ENCODE results near the gene RAB22A.

Gene RAB22A

DNA sequence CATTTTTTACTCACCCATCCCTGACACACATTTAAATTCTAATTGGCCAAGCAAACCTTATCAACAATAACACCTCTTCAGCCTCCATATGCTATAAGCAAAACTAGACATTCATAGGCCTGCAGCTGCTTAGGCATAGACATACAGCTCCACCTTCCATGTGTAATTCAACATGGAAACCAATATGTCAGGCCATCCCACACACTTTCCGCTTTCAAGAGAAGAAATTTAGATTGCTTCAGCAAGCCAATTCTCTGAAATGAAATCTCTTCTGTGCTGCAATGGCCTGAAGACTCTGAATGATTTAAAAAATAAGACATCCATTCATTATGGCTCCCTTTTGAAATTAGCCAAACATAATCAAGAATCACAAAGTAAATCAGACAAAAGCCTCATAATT is 4.5 kb upstream of the RAB22A start:
- DNase-seq = no peak

DNA sequence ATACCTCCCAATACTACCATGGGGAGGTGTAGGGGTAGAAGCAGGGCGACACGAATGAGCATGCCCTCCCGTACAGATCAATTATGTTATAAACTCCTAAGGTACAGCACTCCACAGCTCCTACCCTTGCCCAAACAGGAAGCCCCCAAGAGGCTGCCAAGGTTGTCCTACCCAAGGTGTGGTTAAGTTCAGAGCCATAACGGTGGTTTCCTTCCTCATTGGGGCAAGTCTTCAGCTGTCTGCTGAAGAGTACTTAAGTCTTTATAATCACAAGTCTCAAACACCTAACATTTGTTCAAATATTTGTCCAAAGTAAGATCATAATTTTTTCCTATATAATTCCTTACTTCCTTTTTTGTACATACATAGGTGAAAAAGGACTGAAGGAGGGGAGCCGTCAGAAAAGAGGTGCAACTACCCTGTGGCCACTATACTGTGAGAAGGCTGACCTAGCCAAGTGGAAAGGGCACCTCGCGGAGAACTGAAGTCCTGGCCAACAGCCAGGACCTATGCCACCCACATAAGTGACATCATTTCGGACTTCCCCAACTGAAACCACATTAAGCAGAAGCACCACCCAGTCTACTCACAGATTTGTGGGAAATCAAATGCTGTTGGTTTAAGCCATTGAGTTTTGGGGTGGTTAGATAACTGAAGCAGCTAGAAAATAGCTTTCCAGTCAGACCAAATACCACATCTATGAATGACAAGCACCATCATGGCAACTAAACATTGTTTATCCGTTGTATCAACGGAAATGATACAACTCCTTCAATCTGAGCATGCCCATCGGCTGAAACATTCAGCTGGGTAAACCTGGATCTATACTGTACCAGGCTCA is 2.9 kb upstream of the RAB22A start:
- no peak for DNase-seq

DNA sequence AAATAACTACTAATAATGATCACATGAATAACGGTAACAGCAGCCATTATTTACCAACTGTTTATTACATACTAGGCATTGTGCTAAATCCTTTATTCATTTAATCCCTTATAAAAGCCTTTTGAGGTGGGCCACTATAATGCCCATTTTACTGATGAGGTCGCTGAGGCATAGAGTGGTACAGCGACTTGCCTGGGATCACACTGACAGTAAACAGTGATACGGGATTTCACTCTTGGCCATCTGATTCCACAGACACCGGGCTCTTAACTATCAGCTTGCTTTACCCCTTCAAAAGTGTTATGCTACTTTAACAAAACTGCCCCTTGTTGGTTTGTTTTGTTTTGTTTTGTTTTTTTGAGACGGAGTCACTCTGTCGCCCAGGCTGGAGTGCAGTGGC is 2.2 kb upstream of the RAB22A start:
- DNase-seq = no peak

DNA sequence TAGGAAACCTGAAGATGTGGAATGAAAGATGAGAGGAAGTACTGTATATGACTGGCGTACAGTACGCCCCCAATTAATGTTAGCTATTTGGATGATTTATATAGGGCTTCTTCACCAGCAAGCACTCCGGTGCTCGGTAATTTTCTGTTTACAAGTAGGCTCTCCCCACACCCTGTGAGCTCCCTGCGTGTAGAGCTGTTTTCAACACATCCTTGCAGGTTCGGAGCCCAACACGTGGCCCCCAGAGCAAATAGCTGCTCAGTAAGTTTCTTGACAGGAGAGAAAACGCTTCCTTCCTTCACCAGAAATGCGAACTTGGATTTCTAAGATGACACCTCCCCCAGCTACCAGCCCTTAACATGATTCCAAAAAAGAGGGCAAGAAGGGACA is 1.2 kb upstream of the RAB22A start:
- DNase-seq = no peak

DNA sequence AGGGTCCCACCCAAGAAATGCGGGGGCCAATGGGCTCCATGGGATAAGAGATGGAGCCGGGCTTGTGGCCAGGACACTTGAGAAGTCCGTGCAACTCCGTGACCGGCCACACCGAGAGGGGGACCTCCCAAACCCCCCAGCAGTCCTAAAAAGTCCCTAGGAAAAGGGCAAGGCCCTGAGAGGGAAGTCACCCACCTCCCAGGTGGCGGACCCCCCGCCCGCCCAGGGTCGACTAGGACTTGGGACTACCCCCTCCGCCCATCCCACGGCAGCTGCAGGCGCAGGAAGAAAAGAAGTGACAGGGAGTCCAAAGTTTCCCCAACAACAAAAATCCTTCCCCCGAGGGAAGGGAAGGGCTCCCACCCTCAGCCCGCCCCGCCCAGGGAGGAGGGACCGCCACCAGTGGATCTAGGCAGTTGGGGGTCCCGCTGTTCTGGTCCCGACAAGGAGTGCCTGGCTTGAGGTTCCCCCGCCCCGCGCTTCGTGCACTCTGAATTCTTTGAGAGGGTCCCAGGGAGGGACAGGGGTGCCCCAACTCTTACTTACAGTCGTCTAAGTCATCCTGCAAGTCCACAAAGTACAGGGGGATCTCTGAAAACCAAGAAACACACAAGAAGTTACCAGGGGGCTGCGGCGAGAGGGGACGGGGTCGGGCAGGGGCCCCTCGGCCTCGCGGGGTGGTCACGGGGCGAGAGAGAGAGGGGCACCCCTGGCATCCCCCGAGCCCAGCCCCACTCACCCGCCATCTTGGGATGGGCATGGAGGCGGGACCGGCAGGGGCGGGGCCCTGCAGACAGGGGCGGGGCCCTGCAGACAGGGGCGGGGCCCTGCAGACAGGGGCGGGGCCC is 611 bp upstream of the RAB22A start:
- DNase-seq = no peak

DNA sequence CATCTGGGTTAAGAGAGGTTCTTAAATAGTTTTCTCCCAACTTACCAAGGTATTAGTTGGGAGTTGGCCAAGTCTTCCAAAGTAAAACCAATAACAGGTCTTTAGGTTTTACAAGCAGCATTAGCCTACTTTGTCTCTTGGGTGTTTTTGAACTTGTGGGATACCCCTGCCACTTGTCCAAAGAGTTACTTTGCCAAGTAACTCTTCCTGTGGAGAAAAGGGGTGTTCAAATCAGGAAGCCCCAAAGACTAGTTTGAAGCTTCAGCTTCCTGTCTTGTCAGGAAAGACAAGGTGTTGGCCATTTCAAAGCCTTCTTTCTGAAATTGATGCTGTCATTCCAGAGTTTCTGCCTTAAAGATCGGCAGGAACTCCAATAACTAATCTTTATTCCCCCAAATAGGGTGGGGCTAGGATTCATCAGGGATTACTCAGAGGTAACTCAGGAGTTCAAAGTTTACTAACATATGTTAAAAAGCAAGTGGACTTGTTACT is 822 bp downstream of the RAB22A start:
- peak; percentile 17 for DNase-seq

DNA sequence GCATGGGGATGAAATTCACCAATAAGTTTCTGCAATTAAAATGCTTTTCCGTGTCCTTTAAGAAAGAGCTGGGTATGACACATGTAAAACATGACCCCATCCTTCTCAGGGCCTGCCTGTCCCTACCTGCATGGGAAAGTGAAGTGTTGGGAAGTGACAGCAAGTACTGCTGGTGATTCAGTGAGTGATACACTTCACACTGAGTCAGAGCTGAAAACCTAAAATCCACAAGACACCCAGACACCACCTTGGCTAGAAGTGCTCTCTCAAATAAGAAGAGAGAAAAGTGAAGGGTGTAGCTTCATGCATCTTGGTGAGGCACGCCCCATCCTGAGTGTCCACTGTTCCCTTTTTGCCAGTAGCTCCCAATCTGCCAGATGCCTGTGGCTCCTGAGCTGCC is 3.3 kb downstream of the RAB22A start:
- no peak for DNase-seq

DNA sequence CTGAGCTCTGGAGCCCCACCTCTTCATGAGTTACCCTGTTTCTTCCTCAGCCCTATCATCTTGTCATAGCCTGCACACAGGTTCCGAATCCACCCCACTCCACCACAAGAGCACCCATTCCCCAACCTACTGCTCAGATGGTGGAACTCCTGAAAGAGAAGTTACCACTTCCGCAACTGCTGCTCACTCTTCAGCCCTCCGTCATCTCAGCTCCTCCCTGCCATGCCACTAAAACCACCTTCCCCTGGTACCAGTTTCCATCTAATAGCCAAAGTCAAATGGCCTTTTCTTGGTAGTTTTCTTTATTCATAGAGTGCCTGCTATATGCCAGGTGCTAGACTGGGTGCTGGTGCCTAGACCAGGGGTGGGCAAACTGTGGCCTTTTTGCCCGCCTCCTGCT is 3.9 kb downstream of the RAB22A start:
- no peak for DNase-seq

DNA sequence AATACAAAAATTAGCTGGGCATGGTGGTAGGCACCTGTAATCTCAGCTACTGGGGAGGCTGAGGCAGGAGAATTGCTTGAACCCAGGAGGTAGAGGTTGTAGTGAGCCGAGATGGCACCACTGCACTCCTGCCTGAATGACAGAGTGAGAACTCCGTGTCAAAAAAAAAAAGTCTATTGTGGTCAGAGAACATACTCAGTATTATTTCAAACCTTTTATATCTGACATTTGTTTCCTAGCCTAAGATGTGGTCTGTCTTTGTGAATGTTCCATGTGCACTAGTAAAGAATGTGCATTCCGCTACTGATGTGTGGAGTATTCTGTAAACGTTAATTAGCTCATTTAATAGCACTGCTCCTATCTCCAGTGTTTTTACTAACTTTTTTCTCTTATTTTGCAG is 11.7 kb downstream of the RAB22A start:
- no peak for DNase-seq

DNA sequence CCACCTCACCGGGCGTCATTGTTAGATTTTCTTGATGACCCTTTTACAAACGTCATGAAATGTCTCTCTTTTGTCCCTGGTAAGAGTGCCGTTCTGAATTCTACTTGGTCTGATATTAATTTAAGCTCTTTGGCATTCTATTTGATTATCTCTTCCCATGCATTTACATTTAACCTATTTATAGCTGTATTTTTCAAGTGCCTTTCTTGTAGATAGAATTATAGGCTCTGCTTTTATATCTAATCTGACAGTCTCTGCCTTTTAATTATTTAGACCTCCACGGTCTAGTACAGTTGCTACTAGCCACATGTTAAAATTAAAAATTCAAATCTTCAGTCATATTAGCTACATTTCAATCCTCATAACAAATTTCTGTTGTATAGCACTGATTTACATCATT is 12.6 kb downstream of the RAB22A start:
- DNase-seq = no peak

DNA sequence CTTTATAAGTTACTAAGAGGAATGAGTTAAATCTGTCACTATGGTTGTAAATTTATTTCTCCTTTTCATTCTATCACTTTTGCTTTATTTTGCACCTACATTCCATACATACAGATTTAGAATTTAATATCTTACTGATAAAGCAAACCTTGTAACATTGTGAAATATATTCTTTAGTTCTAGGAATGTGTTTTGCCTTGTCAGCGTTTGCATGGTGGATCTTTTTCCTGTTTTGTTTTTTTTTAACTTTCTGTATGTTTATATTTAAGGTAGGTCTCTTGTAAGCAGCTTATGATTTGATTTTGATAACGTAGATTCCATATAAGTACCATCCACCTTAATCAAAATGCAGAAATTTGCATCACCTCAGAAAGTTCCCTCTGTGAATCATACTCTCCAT is 16.4 kb downstream of the RAB22A start:
- DNase-seq = no peak

DNA sequence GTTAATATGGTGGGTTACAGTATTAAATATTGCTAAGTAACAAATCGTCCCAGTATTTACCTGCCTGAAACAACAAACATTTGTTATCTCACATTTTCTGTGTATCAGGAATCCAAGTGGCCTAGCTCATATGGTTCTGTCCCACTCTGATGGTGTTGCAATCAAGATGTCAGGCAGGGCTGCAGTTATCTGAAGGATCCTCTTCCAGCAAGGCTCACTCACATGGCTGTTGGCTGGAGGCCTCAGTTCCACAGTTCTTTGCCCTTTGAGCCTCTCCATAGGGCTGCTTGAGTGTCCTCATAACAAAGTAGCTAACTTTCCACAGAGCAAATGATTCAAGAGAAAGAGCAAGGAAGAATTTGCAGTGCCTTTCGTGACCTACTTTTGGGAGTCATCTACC is 17.7 kb downstream of the RAB22A start:
- DNase-seq = no peak

DNA sequence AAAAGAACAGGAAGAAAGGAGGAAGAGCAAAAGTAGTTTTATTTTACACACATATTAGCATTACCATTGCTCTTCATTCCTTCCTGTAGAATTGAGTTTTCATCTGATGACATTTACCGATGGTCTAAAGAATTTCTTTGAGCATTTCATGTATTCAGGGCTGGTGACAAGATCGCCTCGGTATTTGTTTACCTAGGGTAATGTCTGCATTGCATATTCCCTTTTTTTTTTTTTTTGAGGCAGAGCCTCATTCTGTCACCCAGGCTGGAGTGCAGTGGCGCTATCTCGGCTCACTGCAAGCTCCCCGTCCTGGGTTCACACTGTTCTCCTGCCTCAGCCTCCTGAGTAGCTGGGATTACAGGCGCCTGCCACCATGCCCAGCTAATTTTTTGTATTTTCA is 19.3 kb downstream of the RAB22A start:
- DNase-seq = no peak

DNA sequence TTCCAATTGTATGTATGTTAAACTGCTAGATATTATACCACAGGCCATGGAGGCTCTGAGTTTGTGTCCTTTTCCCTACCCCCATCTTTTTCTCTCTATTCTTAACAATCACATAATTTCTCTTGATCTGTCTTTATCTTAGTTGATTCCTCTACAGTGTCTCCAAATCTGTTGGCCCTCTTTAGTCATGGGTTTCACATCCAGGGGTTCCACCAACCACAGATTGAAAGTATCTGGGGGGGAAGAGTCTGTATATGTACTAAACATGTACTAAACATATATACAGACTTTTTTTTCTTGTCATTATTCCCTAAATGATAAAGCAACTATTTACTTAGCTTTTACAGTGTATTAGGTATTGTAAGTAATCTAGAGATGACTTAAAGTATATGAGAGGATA is 20.2 kb downstream of the RAB22A start:
- DNase-seq = no peak

DNA sequence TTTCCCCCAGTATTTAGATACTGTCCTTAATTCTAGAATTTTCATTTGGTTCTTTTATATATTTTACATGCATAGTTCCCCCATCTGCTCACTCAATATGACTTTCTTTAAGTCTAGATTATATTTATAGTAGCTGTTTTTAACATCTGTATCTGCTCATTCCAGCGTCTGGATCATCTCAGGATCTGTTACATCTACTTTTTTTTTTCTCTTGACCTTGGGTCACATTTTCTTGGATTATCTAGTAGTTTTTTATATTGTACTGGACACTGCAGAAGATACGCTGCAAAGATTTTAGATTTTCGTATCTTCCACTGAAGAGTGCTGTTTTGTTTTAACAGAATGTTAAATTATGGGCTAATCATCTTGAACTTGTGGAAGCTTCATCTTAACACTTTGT is 20.7 kb downstream of the RAB22A start:
- DNase-seq = no peak

DNA sequence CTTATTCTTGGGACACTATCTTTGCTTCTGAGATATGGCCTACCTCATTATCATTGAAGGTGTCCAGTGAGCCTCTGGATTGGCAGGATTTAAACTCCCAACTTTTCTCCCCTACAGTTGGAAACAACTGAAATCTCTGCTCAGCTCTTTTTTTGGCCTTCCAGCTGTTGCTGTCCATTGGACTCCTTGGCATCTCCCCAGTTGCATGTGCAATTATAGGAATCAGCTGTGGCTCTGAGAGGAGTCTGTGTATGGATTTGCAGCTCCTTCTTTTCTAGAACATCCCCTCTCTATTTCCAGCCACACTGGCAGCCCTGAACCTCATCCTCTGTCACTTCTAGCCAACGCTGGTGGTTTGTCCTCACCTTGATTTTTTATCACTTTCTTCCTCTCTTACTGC is 21.2 kb downstream of the RAB22A start:
- DNase-seq = no peak

DNA sequence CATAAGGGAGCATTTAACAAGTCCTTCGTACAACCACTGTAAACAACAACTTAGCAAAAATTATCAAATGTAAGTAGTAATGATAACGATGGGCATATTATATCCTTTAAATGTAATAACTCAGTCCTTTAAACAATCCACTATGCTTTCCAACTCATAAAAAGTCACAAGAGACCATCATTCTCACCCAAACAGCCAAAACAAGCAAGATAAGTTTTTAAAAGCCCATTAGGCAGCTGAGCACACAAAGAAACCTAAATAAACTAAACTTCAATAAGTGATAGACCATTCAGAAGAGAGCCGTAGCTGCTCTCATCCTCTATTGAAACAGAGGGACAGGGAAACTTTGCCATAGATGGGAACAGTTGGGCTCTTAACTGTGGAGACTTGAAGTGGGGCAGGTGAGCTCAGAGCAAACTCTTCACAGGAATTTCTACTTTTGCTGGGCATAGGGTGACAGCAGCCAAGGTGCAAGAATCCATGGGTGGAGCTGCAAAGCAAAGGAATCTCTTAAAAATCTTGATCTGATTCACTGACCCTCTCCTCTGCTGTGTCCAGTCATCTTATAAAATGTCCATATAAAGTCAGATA is 22.5 kb downstream of the RAB22A start:
- peak; percentile 16 for DNase-seq

DNA sequence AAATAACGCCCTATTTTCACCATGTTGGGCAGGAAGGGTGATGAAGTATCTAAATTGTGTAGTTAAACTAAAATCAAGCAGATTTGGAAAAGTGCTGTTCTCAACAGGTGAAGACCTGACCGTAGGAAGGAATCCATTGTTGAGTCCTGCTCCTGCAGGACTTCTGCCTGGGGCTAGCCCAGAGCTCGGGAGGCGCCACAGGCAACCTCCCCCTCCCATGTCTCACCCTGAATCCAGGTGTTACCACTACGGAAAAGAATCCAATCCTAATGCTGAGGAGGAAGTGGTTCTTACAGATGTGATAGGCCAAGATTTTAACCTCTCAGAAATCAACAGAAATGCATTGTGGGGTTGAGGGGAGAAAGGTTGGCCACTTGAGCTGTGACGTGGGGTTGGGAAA is 30.2 kb downstream of the RAB22A start:
- DNase-seq = no peak

DNA sequence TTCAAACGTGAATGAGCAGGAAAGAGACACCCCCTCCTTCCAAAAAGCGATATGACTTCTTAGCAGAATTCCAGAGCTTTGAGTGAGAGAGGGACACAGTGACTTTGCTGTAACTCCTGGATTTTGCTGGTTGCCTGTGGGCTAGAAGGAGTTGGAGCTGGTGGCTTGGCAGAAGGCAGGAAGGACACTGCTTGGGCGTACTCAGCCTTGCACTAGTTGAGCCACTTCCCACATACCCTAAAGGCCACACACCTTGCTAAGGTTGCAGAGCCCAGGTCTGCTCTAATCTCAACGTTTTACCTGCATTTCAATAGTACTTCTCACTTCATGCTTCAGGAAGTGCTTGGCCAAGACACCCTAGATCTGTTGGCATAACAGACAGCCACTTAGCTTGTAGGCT is 30.6 kb downstream of the RAB22A start:
- no peak for DNase-seq

DNA sequence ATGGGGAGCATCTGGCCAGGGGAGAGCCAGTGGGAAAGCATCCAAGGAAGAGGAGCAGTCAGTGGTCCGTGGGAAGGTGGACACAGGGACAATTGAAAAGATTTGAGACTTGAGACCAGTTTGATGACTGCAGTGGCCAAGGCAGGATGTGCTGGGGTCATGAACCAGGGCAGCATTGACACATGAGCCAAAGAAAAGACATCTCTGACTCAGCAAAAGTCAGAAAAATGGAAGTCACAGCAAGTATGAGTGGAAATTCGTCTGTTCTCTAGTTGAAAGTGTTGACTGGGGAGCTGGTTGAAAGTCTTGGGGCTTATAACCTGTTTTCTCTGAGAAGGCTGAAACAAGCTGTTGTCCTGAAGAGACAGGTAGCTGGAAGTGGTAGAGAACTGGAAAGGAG is 31.3 kb downstream of the RAB22A start:
- DNase-seq = no peak

DNA sequence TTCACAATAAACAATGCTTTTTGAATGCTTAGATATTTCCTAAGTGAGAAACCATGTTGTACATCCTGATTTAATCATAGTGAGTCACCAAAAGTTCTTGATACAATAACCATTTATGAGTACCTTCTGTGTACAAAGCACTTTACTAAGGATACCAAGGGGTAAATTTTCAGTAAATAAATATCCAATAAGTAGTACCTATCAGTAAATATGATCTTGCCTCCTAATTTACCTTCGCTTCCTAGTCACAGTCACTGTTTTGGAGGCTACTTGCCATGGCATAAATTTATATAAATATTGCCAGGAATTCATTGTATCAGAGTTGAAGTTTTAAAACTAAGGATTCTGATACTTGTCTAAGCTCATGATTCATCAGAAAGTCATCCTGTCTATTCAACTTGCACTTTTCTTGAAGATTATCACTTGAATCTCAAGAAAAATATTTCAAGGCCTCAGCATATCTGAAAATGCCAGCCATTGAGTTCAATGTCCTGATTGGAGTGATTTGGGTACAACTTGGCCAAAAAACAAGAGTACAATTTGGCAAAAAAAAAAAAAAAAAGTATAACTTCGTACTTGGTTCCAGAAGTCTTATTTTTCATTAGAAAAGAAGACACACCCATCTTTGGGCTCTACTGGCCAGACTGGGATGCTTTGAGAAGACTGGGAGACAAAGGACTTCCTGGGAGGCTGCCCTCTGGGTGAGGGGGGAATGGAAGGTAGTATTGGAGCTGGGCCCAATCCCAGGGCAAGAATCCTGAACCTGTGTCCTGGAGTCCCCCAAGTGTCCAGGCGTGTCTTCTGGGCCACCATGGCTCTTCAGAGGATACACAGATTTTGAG is 32.8 kb downstream of the RAB22A start:
- DNase-seq = no peak

DNA sequence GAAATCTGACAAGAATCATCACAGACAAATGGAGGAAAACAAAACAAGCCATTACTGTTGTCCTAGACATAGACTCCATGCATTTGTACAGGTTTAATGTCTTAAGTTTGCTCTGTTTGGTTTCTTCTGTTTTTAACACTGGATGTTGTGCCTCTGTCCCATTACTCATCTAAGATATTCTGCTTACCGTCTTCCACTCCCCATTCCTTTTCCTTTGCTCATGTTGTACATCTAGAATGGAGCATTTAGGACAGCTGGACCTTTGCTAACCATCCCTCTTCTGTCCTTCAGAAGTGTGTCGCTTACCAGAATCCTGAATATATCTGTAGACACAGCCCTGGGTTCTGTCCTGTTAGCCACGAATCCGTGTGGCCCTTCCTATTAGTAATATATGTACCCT is 35.2 kb downstream of the RAB22A start:
- DNase-seq = no peak

DNA sequence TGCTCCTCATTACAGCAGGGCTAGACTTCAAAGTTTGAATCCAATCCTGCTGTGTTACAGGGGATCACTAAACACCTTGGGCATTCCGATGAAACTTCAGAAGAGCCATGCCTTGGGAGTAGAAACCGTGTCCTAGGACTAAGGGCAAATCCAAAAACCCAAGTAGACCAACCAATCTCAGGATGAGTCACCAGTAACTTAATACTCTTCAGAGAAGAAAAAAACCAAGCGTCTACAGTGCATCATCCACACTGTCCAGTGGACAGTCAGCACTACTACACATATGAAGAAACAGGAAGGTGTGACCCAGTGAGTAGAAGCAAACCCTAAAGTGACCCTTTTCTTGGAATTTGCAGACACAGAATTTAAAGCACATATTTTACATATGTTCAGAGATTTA is 40.1 kb downstream of the RAB22A start:
- no peak for DNase-seq

Data from NCI-H1105 treated with DMSO at 0.1 percent for 48 hours (cell line).